ENCODE results near the gene KRTAP2-1.
"Not testable (repeated sequence)": the region's sequence is repeated elsewhere in the genome, so short reads cannot be mapped to it uniquely, and the experiment has no call there.

KRTAP2-1 gene

DNA sequence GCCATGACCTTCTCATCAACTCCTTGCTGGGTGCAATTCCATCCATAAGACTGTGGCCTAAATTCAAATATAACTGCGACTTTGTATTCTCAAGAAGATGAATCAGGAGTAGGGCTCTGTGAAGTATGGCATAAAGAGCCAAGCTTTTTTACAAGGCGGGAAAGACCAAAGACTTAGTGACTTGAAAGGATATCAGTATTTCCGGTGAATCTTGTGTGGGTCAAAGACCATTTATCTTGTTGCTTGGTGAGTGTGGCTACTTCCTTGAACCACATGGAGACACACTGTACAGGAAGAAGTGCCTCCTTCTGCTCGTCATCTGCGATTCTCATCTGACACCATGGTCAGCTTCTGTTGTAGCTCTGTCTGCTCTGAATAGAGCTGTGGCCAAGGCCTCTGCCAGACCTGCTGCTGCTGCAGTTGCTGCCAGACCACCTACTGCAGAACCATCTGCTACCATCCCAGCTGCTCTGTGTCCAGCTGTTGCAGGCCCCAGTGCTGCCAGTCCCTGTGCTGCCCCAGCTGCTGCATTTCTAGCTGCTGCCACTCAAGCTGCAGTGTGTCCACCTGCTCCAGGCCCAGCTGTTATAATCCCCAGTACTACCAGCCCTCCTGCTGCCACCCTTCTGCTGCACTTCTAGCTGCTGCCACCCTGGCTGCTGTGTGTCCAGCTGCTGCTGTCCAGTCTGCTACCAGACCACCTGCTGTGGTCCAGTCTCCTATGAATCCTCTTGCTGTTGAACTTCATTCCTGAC, 24.7 kb upstream of the KRTAP2-1 start:
- H3K4me3 ChIP-seq (ENCODE audit: low read depth, low read length), result no peak overlapping the region
- DNase-seq (ENCODE audit: low read depth), result no peak
- TF ChIP-seq, protein P1, sequence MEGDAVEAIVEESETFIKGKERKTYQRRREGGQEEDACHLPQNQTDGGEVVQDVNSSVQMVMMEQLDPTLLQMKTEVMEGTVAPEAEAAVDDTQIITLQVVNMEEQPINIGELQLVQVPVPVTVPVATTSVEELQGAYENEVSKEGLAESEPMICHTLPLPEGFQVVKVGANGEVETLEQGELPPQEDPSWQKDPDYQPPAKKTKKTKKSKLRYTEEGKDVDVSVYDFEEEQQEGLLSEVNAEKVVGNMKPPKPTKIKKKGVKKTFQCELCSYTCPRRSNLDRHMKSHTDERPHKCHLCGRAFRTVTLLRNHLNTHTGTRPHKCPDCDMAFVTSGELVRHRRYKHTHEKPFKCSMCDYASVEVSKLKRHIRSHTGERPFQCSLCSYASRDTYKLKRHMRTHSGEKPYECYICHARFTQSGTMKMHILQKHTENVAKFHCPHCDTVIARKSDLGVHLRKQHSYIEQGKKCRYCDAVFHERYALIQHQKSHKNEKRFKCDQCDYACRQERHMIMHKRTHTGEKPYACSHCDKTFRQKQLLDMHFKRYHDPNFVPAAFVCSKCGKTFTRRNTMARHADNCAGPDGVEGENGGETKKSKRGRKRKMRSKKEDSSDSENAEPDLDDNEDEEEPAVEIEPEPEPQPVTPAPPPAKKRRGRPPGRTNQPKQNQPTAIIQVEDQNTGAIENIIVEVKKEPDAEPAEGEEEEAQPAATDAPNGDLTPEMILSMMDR (IDR thresholded peaks at IDR 0.05; ENCODE audit: insufficient read depth, low read depth, low read length, missing control alignments), result no peak

DNA sequence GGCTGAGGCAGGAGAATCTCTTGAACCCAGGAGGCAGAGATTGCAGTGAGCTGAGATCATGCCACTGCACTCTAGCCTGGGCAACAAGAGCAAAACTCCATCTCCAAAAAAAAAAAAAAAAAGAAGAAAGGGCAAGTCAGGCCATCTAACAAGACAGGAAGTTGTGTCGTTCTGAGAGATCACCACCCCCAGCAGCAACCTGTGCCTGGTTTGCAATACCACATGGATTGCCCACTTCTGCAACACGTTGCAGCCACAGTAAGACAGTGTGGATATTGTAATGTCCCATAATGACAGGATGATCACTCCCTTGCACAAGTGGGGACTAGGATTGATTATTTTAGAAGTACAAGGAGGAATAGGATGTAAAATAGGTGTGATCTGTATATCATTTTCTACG, 21.9 kb upstream of the KRTAP2-1 start:
- no peak for DNase-seq (ENCODE audit: low read depth)
- TF ChIP-seq, protein P1 (IDR thresholded peaks at IDR 0.05; ENCODE audit: insufficient read depth, low read depth, low read length, missing control alignments), result no peak

DNA sequence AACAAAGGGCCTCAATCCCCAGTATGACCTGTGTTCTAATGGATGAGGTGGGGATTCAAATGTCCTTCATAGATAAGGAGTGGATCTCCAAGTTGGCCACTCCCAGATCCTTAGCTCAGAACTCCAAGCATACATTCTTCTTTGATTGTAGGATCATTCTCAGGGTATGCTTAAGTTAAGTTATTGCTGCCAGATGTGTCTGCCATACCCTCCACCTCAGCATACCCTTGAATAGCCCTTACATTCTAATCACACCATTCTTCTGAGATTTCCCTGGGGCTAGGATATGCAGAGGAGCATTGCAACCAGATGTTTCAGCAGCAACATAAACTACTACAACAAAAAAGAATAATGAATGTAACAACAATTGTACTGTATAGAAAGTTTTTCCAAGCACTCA, 20.2 kb upstream of the KRTAP2-1 start:
- TF ChIP-seq, protein P1 (IDR thresholded peaks at IDR 0.05; ENCODE audit: insufficient read depth, low read depth, low read length, missing control alignments), result no peak
- no peak overlapping the region for H3K4me3 ChIP-seq (ENCODE audit: low read depth, low read length)
- DNase-seq (ENCODE audit: low read depth), result no peak

More for the DNA sequence above, 21.9 kb upstream of the KRTAP2-1 start:
- H3K4me3 ChIP-seq (ENCODE audit: low read depth, low read length), result no peak overlapping the region

DNA sequence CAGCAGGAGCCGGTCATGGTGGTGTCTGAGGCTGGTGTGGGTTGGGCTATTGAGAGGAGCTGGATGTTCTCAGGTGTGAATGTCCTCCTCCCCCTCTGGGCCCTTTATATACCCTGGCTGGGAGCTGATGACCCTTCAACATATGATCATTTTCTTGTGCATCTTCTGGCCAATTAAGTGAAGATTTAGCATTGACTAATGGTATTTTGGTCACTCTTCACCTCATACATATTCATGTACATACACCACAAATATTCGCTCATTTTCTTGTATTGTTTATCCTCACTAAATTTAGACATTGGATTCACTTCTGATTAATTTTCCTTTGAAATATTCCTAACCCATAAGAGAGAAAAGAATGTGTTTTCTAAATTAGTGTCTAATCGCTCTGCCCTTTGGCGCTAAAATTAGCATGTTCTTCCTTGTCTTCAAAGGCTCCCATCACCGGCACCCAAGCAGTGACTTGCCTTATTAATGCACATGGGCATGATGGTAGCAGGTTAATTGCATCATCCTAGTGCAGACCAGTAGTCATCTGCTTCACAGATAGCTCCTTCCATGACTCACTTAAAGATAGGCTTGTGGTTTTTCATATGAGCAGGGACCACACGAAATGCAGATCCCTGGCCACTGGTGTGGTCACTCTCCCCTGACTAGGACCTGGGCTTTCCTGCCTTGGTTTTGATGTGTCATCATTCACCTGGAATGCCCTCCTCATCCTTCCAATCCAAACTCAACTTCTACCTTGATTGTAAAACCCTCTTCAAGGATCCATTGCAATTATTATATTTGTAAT, 18.9 kb upstream of the KRTAP2-1 start, which contains the start of gene KRTAP2-4:
TSS of gene KRTAP2-4 (minus strand) at position 51 of the 796 bp plus-strand sequence. CDS start at position 17, 34 bp downstream.
- no peak within 1 kb of the TSS for H3K4me3 ChIP-seq (ENCODE audit: low read depth, low read length)
- TF ChIP-seq, protein P1 (IDR thresholded peaks at IDR 0.05; ENCODE audit: insufficient read depth, low read depth, low read length, missing control alignments), result no peak
- DNase-seq (ENCODE audit: low read depth), result no peak

DNA sequence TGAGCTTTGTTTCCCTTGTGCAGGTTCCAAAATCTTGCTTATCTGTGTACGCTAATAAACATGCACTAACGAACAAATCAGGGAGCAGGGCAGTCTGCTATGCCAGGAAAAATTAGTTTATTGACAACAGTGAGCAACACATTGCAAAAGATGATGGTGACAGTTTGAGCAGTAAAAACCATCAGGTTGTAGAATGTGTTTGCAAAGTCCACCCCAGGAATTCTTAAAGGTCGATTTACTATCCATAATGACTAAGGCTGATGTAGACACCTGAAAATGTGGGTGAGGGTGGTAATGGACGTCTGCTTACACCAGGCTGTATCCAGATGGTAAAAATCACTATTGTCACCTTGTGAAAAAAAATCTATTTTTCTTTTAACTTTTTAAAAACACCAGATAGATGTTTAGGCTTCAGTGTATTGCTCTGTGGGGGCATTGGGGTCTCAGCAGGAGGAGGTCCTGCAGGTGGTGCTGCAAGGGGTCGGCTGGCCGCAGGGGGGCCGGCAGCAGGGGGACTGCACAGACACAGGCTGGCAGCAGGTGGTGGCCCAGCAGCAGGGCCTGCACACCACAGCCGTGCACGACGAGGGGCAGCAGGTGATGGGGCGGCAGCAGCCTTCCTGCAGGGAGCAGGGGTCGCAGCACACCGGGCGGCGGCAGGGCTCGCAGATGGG, 18.0 kb upstream of the KRTAP2-1 start:
- DNase-seq (ENCODE audit: low read depth), result not testable (repeated sequence)

DNA sequence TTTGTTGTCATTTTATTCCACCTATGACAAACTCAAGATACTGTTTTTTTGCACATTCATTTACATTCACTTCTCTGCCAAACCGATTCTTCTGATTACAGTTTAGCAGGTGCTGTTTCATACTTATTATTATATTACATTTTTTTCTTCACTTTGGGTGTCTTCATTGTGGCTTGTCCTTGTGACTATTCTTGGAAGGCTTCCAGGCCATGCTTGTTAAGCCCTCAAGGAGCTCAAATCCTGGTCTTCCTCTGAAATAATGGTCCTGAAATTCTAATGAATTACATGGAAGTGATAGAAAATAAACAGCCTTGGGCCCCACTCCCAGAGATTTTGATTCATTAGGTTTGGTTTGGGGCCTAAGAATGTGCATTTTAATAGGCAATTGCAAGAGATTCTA, 17.2 kb upstream of the KRTAP2-1 start:
- H3K4me3 ChIP-seq (ENCODE audit: low read depth, low read length), result no peak overlapping the region
- no peak for DNase-seq (ENCODE audit: low read depth)
- TF ChIP-seq, protein P1 (IDR thresholded peaks at IDR 0.05; ENCODE audit: insufficient read depth, low read depth, low read length, missing control alignments), result no peak

More for the DNA sequence above, 18.0 kb upstream of the KRTAP2-1 start:
- H3K4me3 ChIP-seq (ENCODE audit: low read depth, low read length), result not testable (repeated sequence)

DNA sequence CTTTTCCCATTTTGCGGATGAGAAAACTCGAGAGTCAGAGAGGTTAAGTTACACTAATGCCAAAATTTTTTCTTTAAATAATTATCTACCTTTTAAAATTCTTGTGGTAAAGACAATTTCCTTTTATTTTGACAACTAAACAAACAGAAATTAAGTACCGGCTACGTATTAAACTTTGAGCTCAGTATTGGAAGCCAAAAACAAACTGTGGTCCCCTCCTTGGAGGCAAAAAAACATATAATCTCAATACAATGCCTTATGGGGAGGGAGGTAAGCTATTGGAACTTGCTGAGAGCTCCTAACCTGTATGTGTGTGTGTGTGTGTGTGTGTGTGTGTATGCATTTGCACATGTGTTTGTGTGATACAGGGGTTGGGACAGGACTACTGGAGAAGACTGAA, 16.3 kb upstream of the KRTAP2-1 start:
- no peak for DNase-seq (ENCODE audit: low read depth)
- TF ChIP-seq, protein P1 (IDR thresholded peaks at IDR 0.05; ENCODE audit: insufficient read depth, low read depth, low read length, missing control alignments), result no peak
- H3K4me3 ChIP-seq (ENCODE audit: low read depth, low read length), result no peak overlapping the region
